ENCODE results near the gene MYBBP1A. TPM values are rescaled to one million over a fixed set of nuclear protein-coding genes. Genes with fewer than 3 reads are reported as not detected.

MYBBP1A gene
- total RNA-seq, 1 donor from 2014 or later, result 73.5 TPM

GRCh38 chr17:4518901-4519300 is 36.3 kb downstream of the MYBBP1A start:
- no peak for DNase-seq (ENCODE audit: low spot score in 2 of 2, unreplicated experiment in 2 of 2)
- H3K4me3 Mint-ChIP-seq, result no peak overlapping the region
- no peak for TF ChIP-seq CTCF (IDR thresholded peaks at IDR 0.05; ENCODE audit: unreplicated experiment)
- no peak overlapping the region for H3K27ac Mint-ChIP-seq
- peaks cover 1% of the 10 kb centered on the region for H3K36me3 Mint-ChIP-seq
- H3K9me3 Mint-ChIP-seq, result no peaks in the 10 kb centered on the region
- peaks cover 56% of the 10 kb centered on the region for H3K4me1 Mint-ChIP-seq
- no peaks in the 10 kb centered on the region for H3K27me3 Mint-ChIP-seq (ENCODE audit: low read depth)

GRCh38 chr17:4516735-4517134 is 38.4 kb downstream of the MYBBP1A start:
- Mint-ChIP-seq H3K36me3 (peaks cover 1% of the 10 kb centered on the region), H3K27ac (peak overlapping the region; percentile 64), H3K4me1 (peaks cover 55% of the 10 kb centered on the region), H3K4me3 (no peak overlapping the region), H3K9me3 (no peaks in the 10 kb centered on the region), H3K27me3 (ENCODE audit: low read depth) (no peaks in the 10 kb centered on the region)
- TF ChIP-seq CTCF (IDR thresholded peaks at IDR 0.05; ENCODE audit: unreplicated experiment), result no peak
- no peak for DNase-seq (ENCODE audit: low spot score in 2 of 2, unreplicated experiment in 2 of 2)

- H3K4me1 Mint-ChIP-seq, result peaks cover 46% of the 10 kb centered on the region
- no peaks in the 10 kb centered on the region for H3K27me3 Mint-ChIP-seq (ENCODE audit: low read depth)
- peaks cover 1% of the 10 kb centered on the region for H3K36me3 Mint-ChIP-seq
- no peak for DNase-seq (ENCODE audit: low spot score in 2 of 2, unreplicated experiment in 2 of 2)
- no peaks in the 10 kb centered on the region for H3K9me3 Mint-ChIP-seq
- peak overlapping the region; percentile 67 for H3K27ac Mint-ChIP-seq
- no peak for TF ChIP-seq CTCF (IDR thresholded peaks at IDR 0.05; ENCODE audit: unreplicated experiment)
- no peak overlapping the region for H3K4me3 Mint-ChIP-seq
These were observed 39.7 kb downstream of the MYBBP1A start for GRCh38 chr17:4515501-4515900.

GRCh38 chr17:4514779-4515178 is 40.4 kb downstream of the MYBBP1A start:
- DNase-seq (ENCODE audit: low spot score in 2 of 2, unreplicated experiment in 2 of 2), result no peak
- no peaks in the 10 kb centered on the region for H3K9me3 Mint-ChIP-seq
- no peak overlapping the region for H3K4me3 Mint-ChIP-seq
- peaks cover 1% of the 10 kb centered on the region for H3K36me3 Mint-ChIP-seq
- no peak for TF ChIP-seq CTCF (IDR thresholded peaks at IDR 0.05; ENCODE audit: unreplicated experiment)
- H3K27me3 Mint-ChIP-seq (ENCODE audit: low read depth), result no peaks in the 10 kb centered on the region
- peak overlapping the region; percentile 98 for H3K27ac Mint-ChIP-seq
- peaks cover 41% of the 10 kb centered on the region for H3K4me1 Mint-ChIP-seq

- Mint-ChIP-seq H3K27ac (peak overlapping the region; percentile 98), H3K4me1 (peaks cover 39% of the 10 kb centered on the region), H3K9me3 (no peaks in the 10 kb centered on the region), H3K36me3 (peaks cover 1% of the 10 kb centered on the region), H3K27me3 (ENCODE audit: low read depth) (no peaks in the 10 kb centered on the region), H3K4me3 (no peak overlapping the region)
- DNase-seq (ENCODE audit: low spot score in 2 of 2, unreplicated experiment in 2 of 2), result peak; percentile 47 to 63
- TF ChIP-seq CTCF (IDR thresholded peaks at IDR 0.05; ENCODE audit: unreplicated experiment), result no peak
These were observed 41.0 kb downstream of the MYBBP1A start for GRCh38 chr17:4514206-4514605.

All from mesothelial cell of epicardium (in vitro differentiated cells).